ENCODE data around the gene DET1. TPM values are rescaled to one million over a fixed set of nuclear protein-coding genes. Genes with fewer than 3 reads are reported as not detected.
"Not testable (repeated sequence)": the region's sequence is repeated elsewhere in the genome, so short reads cannot be mapped to it uniquely, and the experiment has no call there.

DET1 gene
- total RNA-seq, 1 donor from 2014 or later: 14.7 TPM

- Mint-ChIP-seq H3K9me3 (no peaks in the 10 kb centered on the region), H3K27me3 (ENCODE audit: low read depth) (peaks cover 6% of the 10 kb centered on the region), H3K36me3 (peaks cover 9% of the 10 kb centered on the region), H3K4me1 (peaks cover 19% of the 10 kb centered on the region), H3K4me3 (no peak overlapping the region), H3K27ac (no peak overlapping the region)
- no peak for TF ChIP-seq CTCF (IDR thresholded peaks at IDR 0.05; ENCODE audit: unreplicated experiment)
- no peak for DNase-seq (ENCODE audit: low spot score in 2 of 2, unreplicated experiment in 2 of 2)
Observed at GRCh38 chr15:88482263-88482662, 64.2 kb downstream of the DET1 start.

- Mint-ChIP-seq H3K9me3 (no peaks in the 10 kb centered on the region), H3K4me1 (peaks cover 19% of the 10 kb centered on the region), H3K36me3 (peaks cover 12% of the 10 kb centered on the region), H3K27ac (no peak overlapping the region), H3K4me3 (no peak overlapping the region), H3K27me3 (ENCODE audit: low read depth) (peaks cover 6% of the 10 kb centered on the region)
- no peak for TF ChIP-seq CTCF (IDR thresholded peaks at IDR 0.05; ENCODE audit: unreplicated experiment)
- DNase-seq (ENCODE audit: low spot score in 2 of 2, unreplicated experiment in 2 of 2): no peak
Observed at GRCh38 chr15:88480981-88481380, 65.5 kb downstream of the DET1 start.

- Mint-ChIP-seq H3K36me3 (peaks cover 12% of the 10 kb centered on the region), H3K9me3 (no peaks in the 10 kb centered on the region), H3K4me1 (peaks cover 3% of the 10 kb centered on the region), H3K27ac (no peak overlapping the region), H3K27me3 (ENCODE audit: low read depth) (peaks cover 6% of the 10 kb centered on the region), H3K4me3 (no peak overlapping the region)
- no peak for DNase-seq (ENCODE audit: low spot score in 2 of 2, unreplicated experiment in 2 of 2)
- TF ChIP-seq CTCF (IDR thresholded peaks at IDR 0.05; ENCODE audit: unreplicated experiment): no peak
Observed at GRCh38 chr15:88479169-88479568, 67.3 kb downstream of the DET1 start.

- Mint-ChIP-seq H3K27ac (no peak overlapping the region), H3K9me3 (no peaks in the 10 kb centered on the region), H3K36me3 (peaks cover 12% of the 10 kb centered on the region), H3K4me3 (no peak overlapping the region), H3K4me1 (no peaks in the 10 kb centered on the region), H3K27me3 (ENCODE audit: low read depth) (peaks cover 3% of the 10 kb centered on the region)
- no peak for TF ChIP-seq CTCF (IDR thresholded peaks at IDR 0.05; ENCODE audit: unreplicated experiment)
- DNase-seq (ENCODE audit: low spot score in 2 of 2, unreplicated experiment in 2 of 2): no peak
Observed at GRCh38 chr15:88477904-88478303, 68.6 kb downstream of the DET1 start.

GRCh38 chr15:88477126-88477525 lies 69.4 kb downstream of the DET1 start:
- no peak for TF ChIP-seq CTCF (IDR thresholded peaks at IDR 0.05; ENCODE audit: unreplicated experiment)
- no peaks in the 10 kb centered on the region for H3K4me1 Mint-ChIP-seq
- no peaks in the 10 kb centered on the region for H3K27me3 Mint-ChIP-seq (ENCODE audit: low read depth)
- H3K9me3 Mint-ChIP-seq: no peaks in the 10 kb centered on the region
- H3K4me3 Mint-ChIP-seq: no peak overlapping the region
- peaks cover 14% of the 10 kb centered on the region for H3K36me3 Mint-ChIP-seq
- no peak overlapping the region for H3K27ac Mint-ChIP-seq
- DNase-seq (ENCODE audit: low spot score in 2 of 2, unreplicated experiment in 2 of 2): no peak

- Mint-ChIP-seq H3K4me1 (no peaks in the 10 kb centered on the region), H3K27ac (no peak overlapping the region), H3K4me3 (no peak overlapping the region), H3K9me3 (no peaks in the 10 kb centered on the region), H3K27me3 (ENCODE audit: low read depth) (no peaks in the 10 kb centered on the region), H3K36me3 (peaks cover 17% of the 10 kb centered on the region)
- DNase-seq (ENCODE audit: low spot score in 2 of 2, unreplicated experiment in 2 of 2): no peak
- peak; percentile 65 for TF ChIP-seq CTCF (IDR thresholded peaks at IDR 0.05; ENCODE audit: unreplicated experiment)
Observed at GRCh38 chr15:88476635-88477060, 69.8 kb downstream of the DET1 start.

GRCh38 chr15:88473661-88474293 lies 72.7 kb downstream of the DET1 start:
- not testable (repeated sequence) for H3K9me3 Mint-ChIP-seq; H3K4me3 Mint-ChIP-seq; H3K27ac Mint-ChIP-seq; H3K4me1 Mint-ChIP-seq; DNase-seq (ENCODE audit: low spot score in 2 of 2, unreplicated experiment in 2 of 2); H3K27me3 Mint-ChIP-seq (ENCODE audit: low read depth)
- H3K36me3 Mint-ChIP-seq: peaks cover 17% of the 10 kb centered on the region
